Measurements from ENCODE around the gene TBC1D20.
A peak's percentile ranks its signal among the peaks of the same experiment; 100 is the strongest.
"Not testable (repeated sequence)": the region's sequence is repeated elsewhere in the genome, so short reads cannot be mapped to it uniquely, and the experiment has no call there.

Gene TBC1D20

GRCh38 chr20:475463-476357 lies 13.4 kb upstream of the TBC1D20 start:
- DNase-seq: no peak

- DNase-seq: no peak
Observed at GRCh38 chr20:474581-474980, 12.2 kb upstream of the TBC1D20 start.

DNA sequence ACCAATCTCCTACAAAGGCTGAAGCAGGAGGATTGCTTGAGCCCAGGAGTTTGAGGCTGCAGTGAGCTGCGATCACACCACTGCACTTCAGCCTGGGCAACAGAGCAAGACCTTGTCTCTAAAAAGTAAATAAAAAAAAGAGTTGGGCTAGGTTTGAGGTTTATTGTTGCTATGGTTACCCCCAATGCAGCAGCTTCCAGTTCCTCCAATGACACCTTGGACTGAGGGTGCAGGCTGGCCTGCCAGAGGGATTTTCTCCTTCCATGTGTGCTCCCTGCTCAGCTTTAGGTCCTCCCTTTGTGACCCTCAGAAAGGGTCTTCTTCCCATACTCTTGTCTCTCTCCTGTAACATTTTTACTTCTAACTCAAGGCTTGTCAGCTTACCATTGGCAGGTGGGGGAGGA lies 10.6 kb upstream of the TBC1D20 start:
- DNase-seq: no peak

DNA sequence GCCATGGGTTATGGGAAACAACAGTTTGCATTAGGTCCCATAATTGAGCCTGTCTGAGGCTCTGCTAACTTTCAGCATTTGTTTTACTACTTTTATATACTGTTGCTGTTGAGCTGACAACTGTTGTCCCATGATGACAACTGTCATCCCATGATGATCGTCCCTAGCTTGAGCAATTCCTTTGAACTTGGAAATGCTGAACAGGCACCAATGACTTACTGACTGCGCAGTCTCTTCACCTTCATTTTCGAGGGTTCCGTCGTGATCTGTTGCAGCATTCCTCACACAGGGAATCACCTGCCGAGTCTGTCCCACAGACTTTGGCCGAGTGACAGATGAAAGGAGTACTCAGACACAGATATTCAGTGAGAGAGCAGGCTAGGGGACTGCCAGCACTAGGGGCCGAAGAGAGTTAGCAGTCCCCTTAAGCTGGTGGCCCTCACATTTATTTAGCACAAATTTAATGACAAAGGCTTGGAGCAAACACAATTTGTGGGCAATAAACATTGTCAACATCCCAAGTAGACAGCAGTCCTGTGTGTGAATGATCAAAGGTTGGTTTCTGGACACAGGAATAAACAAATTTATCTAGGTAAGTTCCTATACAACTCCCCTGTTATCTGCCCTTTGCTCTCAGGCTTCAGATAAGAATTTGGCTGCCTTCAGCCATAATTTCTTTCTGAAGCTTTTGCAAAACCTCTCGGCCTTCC lies 10.0 kb upstream of the TBC1D20 start:
- DNase-seq: no peak

DNA sequence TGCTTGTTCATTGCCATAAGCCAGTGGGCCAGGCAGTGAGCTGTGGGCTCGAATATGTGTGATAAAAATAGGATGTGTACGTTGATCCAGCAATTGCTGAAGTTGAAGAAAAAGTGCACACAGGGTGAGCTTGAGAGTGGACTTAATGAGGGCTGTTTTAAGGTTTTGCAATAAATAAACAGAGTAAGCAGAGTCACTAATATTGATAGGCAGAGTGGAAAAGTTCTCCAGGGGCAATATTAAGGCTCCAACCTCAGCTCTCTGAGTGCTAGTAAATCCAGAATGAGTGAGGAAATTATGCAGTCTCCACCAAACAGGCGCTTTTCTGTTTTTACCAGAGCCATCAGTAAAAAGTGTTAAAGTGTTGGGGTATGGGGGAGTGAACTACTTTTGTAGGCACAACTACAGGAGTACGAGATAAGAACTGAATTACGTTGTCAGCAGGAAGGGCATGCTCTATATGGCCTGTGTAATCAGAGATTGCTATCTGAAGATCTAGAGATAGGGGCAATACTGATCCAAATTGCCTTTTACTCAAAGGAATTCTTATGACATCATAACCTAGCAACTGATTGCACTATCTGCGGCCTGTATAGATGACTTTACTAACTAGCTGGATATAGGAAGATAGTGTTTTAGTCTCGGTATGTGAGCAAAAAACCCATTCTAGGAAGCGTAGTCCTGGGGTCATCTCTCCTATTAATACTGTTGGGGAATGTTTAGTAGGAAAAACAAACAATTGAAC lies 7.6 kb upstream of the TBC1D20 start:
- no peak for DNase-seq

GRCh38 chr20:467755-468154 lies 5.4 kb upstream of the TBC1D20 start:
- no peak for DNase-seq

DNA sequence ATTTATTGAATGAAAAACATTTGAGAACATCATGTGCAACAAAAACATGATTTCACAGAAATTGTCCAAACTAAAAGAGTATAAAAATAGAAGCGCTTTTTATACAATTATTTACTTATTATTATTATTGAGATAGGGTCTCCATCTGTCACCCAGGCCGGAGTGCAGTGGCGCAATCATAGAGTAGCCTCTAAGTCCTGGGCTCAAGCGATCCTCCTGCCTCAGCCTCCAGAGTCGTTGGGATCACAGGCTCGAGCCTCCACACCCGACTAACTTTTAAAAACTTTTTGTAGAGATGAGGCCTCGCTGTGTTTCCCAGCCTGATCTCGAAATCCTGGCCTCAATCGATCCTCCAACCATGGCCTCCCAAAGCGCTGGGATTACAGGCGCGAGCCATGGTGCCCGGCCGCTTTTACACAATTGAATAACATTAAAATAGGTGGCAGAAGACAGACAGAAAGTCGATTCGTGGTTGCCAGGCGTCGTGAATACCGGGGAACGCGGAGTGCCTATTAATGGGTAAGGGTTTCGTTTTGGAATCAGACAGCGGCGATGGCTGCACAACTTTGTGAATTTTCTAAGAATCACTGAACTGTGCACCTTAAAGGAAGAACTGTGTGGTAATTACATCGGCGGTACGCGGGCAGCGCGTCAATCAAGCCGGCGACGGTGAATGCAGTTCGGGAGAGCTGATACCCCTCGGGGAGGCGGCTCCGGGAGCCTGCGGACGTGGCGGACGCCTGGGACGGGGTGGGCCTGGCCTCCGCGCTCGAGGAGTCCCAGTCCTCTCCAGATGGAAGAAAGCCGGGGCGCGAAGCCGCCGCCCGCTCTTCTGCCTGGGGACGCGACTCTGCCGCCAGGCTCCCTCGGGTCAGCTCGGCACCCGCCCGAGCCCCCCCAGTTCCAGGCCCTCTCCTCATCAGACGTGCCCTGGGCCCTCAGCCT lies 807 bp downstream of the TBC1D20 start:
- peak; percentile 55 for DNase-seq

GRCh38 chr20:460707-461106 lies 1.6 kb downstream of the TBC1D20 start:
- DNase-seq: no peak

- DNase-seq: no peak
Observed at GRCh38 chr20:460180-460579, 2.2 kb downstream of the TBC1D20 start.

- no peak for DNase-seq
Observed at GRCh38 chr20:458776-459175, 3.6 kb downstream of the TBC1D20 start.

- DNase-seq: no peak
Observed at GRCh38 chr20:454951-455350, 7.4 kb downstream of the TBC1D20 start.

- DNase-seq: not testable (repeated sequence)
Observed at GRCh38 chr20:452021-452420, 10.3 kb downstream of the TBC1D20 start.

- no peak for DNase-seq
Observed at GRCh38 chr20:445514-446336, 16.6 kb downstream of the TBC1D20 start.

- no peak for DNase-seq
Observed at GRCh38 chr20:444862-445426, 17.4 kb downstream of the TBC1D20 start.

DNA sequence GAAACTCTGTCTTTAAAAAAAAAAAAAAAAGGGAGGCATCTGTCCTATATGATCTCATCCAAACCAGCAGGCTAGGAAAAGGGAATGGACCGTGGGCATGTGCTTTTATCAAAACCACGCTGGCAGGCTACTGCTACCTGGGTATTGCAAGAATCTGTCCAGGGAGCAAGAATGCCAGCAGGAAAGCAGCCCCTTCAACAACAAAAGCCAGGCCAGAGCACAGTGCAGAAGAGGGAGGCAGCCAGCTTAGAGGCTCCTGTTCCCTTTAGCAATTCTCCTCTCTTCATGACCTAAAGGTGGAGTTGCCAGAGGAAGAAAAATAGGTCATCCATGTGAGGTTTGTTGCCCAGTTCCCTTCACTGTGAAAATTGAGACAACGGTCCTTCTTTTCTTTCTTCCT lies 18.2 kb downstream of the TBC1D20 start:
- DNase-seq: no peak

DNA sequence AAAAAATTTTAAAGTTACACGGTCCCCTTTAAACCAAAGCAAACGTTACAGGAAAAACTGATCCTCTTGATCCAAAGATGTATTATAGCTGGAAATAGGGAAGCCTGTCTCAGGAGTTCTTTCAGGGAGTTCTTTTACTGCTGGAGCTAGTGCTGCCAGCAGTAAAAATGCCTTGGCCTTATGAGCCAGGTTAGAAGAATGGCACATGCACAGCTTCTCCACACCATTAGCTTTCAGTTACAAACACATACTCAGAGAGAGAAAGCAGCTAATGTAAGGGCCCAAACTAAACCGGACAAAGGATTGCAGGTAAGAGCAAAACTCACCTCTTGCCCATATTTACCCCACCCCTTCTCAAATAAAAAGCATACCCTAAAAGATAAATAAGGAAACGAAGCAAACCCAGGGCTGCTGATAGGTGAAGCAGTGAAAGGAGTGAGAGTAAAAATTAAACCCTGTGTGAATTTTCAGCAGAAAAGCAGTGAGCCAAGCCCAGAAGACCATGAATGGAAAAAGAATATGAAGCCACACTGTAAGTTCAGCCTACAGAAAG lies 19.0 kb downstream of the TBC1D20 start:
- no peak for DNase-seq

GRCh38 chr20:440636-441035 lies 21.7 kb downstream of the TBC1D20 start:
- no peak for DNase-seq

GRCh38 chr20:440148-440547 lies 22.2 kb downstream of the TBC1D20 start:
- DNase-seq: no peak

- DNase-seq: peak; percentile 83
Observed at GRCh38 chr20:438571-439469, 23.5 kb downstream of the TBC1D20 start.

All from activated CD4-positive, alpha-beta T cell treated with anti-CD3 and anti-CD28 coated beads, Interleukin-2, Interleukin-6, amounts not matched to agents 100 ng/mL and 50 ng/mL, durations not matched to agents 16 hours and 8 hours (primary cell).